HCT116 (cell line): Measurements from ENCODE around the gene PGLYRP4.

Experiments
- CBX3 ChIP-seq: IDR thresholded peaks from 2 replicates; pipeline ENCODE4 v1.6.1; 2012; ENCODE audit warnings: low read depth
- CEBPB ChIP-seq: IDR thresholded peaks from 2 replicates; pipeline ENCODE4 v1.6.1; 2012; ENCODE audit warnings: low read depth
- CTCF ChIP-seq, 3 experiments: fragments of 200-600 bp in 1 of 3; sonication (generic) in 1 of 3; IDR thresholded peaks in 2 of 3; conservative IDR thresholded peaks in 1 of 3; 2 replicates each; pipeline ENCODE4 v1.5.1; 2012 to 2017; ENCODE audit warnings: low read depth in 2 of 3, low read length in 2 of 3, antibody characterized with exemption in 1 of 3, borderline replicate concordance in 1 of 3, control low read depth in 1 of 3, mild to moderate bottlenecking in 1 of 3, mixed read lengths in 1 of 3, mixed run types in 1 of 3, moderate library complexity in 1 of 3; ENCODE audit not compliant: insufficient read depth in 1 of 3
- EZH2 ChIP-seq: fragments of 200-600 bp; sonication (generic); IDR thresholded peaks from 2 replicates; pipeline ENCODE4 v1.6.1; 2017; ENCODE audit warnings: antibody characterized with exemption, mixed run types
- EZH2phosphoT487 ChIP-seq: fragments of 200-600 bp; IDR thresholded peaks from 2 replicates; pipeline ENCODE4 v1.6.1; 2018; ENCODE audit warnings: antibody characterized with exemption, borderline replicate concordance
- POLR2A ChIP-seq: IDR thresholded peaks from 2 replicates; pipeline ENCODE4 v1.7.0; 2011; ENCODE audit warnings: borderline replicate concordance; ENCODE audit not compliant: insufficient read depth, insufficient read length; ENCODE audit errors: extremely low read depth
- POLR2AphosphoS5 ChIP-seq: IDR thresholded peaks from 2 replicates; pipeline ENCODE4 v1.6.1; 2011; ENCODE audit warnings: mild to moderate bottlenecking, low read depth, low read length, moderate library complexity
- RAD21 ChIP-seq: IDR thresholded peaks from 2 replicates; pipeline ENCODE4 v1.6.1; 2012; ENCODE audit warnings: low read depth, mild to moderate bottlenecking
- SIN3A ChIP-seq: IDR thresholded peaks from 2 replicates; pipeline ENCODE4 v1.6.1; 2012; ENCODE audit warnings: low read depth
- SP1 ChIP-seq: IDR thresholded peaks from 2 replicates; pipeline ENCODE4 v1.6.1; 2012; ENCODE audit warnings: low read depth
- YY1 ChIP-seq: IDR thresholded peaks from 2 replicates; pipeline ENCODE4 v1.6.1; 2011; ENCODE audit warnings: low read length, low read depth, moderate library complexity, mild to moderate bottlenecking; ENCODE audit not compliant: insufficient replicate concordance; ENCODE audit errors: extremely low read depth

GRCh38 chr1:153387785-153388184 is 39.1 kb upstream of the PGLYRP4 start:
- TF ChIP-seq CTCF (IDR thresholded peaks at IDR 0.05 in 2 of 3, conservative IDR thresholded peaks at IDR 0.05 in 1 of 3; ENCODE audit: borderline replicate concordance in 1 of 3, insufficient read depth in 1 of 3, low read depth in 2 of 3, low read length in 2 of 3) (no peak), EZH2phosphoT487 (no peak), POLR2AphosphoS5 (no peak), YY1 (no peak), CBX3 (no peak), POLR2A (no peak), CEBPB (no peak), RAD21 (no peak), SP1 (no peak), EZH2 (no peak), SIN3A (no peak)
